ENCODE measurements around the gene TUBA1C. TPM values are rescaled to one million over a fixed set of nuclear protein-coding genes. Genes with fewer than 3 reads are reported as not detected.
A peak's percentile ranks its signal among the peaks of the same experiment; 100 is the strongest.

TUBA1C gene
- total and polyA plus RNA-seq, 9 of the 15 experiments (the other 6 are each of a cell fraction or from before 2014, with no cell fraction given): 755 to 3,012 (median 914) TPM

GRCh38 chr12:49274396-49275069 is 9.7 kb downstream of the TUBA1C start (continued):
- TF ChIP-seq CHD7 (IDR thresholded peaks at IDR 0.05; ENCODE audit: low read depth, low read length): peak; percentile 57
- no peak for TF ChIP-seq ZFPM2 (CRISPR knock-in tag; IDR thresholded peaks at IDR 0.05)
- TF ChIP-seq HDAC2 (IDR thresholded peaks at IDR 0.05): no peak
- no peak for TF ChIP-seq MXD1 (CRISPR knock-in tag; IDR thresholded peaks at IDR 0.05; ENCODE audit: borderline replicate concordance, poor library complexity, severe bottlenecking)
- peak; percentile 93 for TF ChIP-seq POLR2AphosphoS2 (IDR thresholded peaks at IDR 0.05; ENCODE audit: low read length)
- TF ChIP-seq ESRRA (IDR thresholded peaks at IDR 0.05; ENCODE audit: borderline replicate concordance, low read depth): no peak
- TF ChIP-seq BMI1 (IDR thresholded peaks at IDR 0.05; ENCODE audit: low read length): no peak
- TF ChIP-seq ZBTB1 (CRISPR knock-in tag; IDR thresholded peaks at IDR 0.05; ENCODE audit: borderline replicate concordance, low read depth): no peak
- TF ChIP-seq CREB3 (tag; conservative IDR thresholded peaks at IDR 0.05; ENCODE audit: low read depth): no peak
- no peak for TF ChIP-seq KDM5B (IDR thresholded peaks at IDR 0.05; ENCODE audit: insufficient replicate concordance, low read depth, low read length)

All from K562 (cell line).